Endothelial cell of umbilical vein (primary cell): ENCODE data around the gene CDKN1A.

Experiments used
- CTCF ChIP-seq, 2 donors: IDR thresholded peaks; 1 replicate in 1 of 2; 2 replicates in 1 of 2; pipeline ENCODE4 v1.5.1; 2011; ENCODE audit warnings: low read length in 2 of 2, mild to moderate bottlenecking in 2 of 2, moderate library complexity in 2 of 2, control low read depth in 1 of 2, inconsistent platforms in 1 of 2, low read depth in 1 of 2; ENCODE audit not compliant: insufficient read depth in 1 of 2; ENCODE audit errors: extremely low read depth in 1 of 2
- MAX ChIP-seq: IDR thresholded peaks from 2 replicates; pipeline ENCODE4 v1.6.1; 2011; ENCODE audit not compliant: insufficient read depth, insufficient read length
- MYC ChIP-seq: IDR thresholded peaks from one replicate; pipeline ENCODE4 v1.6.1; 2011; ENCODE audit warnings: mild to moderate bottlenecking, low read depth, low read length
- POLR2A ChIP-seq: IDR thresholded peaks from 2 replicates; pipeline ENCODE4 v1.6.1; 2012; ENCODE audit warnings: low read depth, mild to moderate bottlenecking, control low read depth, low read length
- POLR2AphosphoS5 ChIP-seq: IDR thresholded peaks from 2 replicates; pipeline ENCODE4 v1.6.1; 2012; ENCODE audit warnings: low read depth, mild to moderate bottlenecking, control low read depth, low read length, moderate library complexity; ENCODE audit not compliant: insufficient read depth

- TF ChIP-seq CTCF (IDR thresholded peaks at IDR 0.05; ENCODE audit: extremely low read depth in 1 of 2, insufficient read depth in 1 of 2, low read depth in 1 of 2, low read length in 2 of 2) (no peak), MAX (no peak), MYC (no peak), POLR2A (no peak), POLR2AphosphoS5 (no peak)
These were observed 35.3 kb downstream of the CDKN1A start for GRCh38 chr6:36713846-36714245.
